OCI-LY1 (cell line): Measurements from ENCODE around the gene VWA2.
"Not testable (repeated sequence)": the region's sequence is repeated elsewhere in the genome, so short reads cannot be mapped to it uniquely, and the experiment has no call there.

Experiments used
- H2AFZ ChIP-seq: fragments of 200-600 bp; sonication (generic), shearing (Covaris generic); 2 replicates; pipeline ENCODE4 v1.6.0; 2014; ENCODE audit warnings: antibody characterized with exemption, mild to moderate bottlenecking, low read length
- H3F3A ChIP-seq: fragments of 200-600 bp; sonication (generic), shearing (Covaris generic); 2 replicates; pipeline ENCODE4 v1.6.0; 2014; ENCODE audit warnings: mild to moderate bottlenecking, antibody characterized with exemption, low read length, moderate library complexity; ENCODE audit not compliant: insufficient read depth
- H3K27ac ChIP-seq: fragments of 200-600 bp; sonication (generic); 2 replicates; pipeline ENCODE4 v1.5.1; 2014; ENCODE audit warnings: low read length, mixed run types, mild to moderate bottlenecking, low read depth; ENCODE audit not compliant: poor library complexity, severe bottlenecking
- H3K27me3 ChIP-seq: fragments of 200-600 bp; sonication (generic); 2 replicates; pipeline ENCODE4 v1.6.0; 2014; ENCODE audit warnings: antibody characterized with exemption, mild to moderate bottlenecking, low read length, moderate library complexity; ENCODE audit not compliant: insufficient read depth
- H3K36me3 ChIP-seq: fragments of 200-600 bp; sonication (generic); 2 replicates; pipeline ENCODE4 v1.6.1; 2014; ENCODE audit warnings: mild to moderate bottlenecking, antibody characterized with exemption, low read length, moderate library complexity, mixed read lengths; ENCODE audit not compliant: insufficient read depth
- H3K4me1 ChIP-seq: fragments of 200-600 bp; sonication (generic); 2 replicates; pipeline ENCODE4 v1.5.1; 2014; ENCODE audit warnings: mild to moderate bottlenecking, low read length, moderate library complexity; ENCODE audit not compliant: insufficient read depth, severe bottlenecking
- H3K4me2 ChIP-seq: fragments of 200-600 bp; sonication (generic), shearing (Covaris generic); 2 replicates; pipeline ENCODE4 v1.6.1; 2014; ENCODE audit warnings: low read length
- H3K4me3 ChIP-seq: fragments of 200-600 bp; sonication (generic); 2 replicates; pipeline ENCODE4 v1.5.1; 2014; ENCODE audit warnings: low read length, low read depth, mild to moderate bottlenecking, mixed read lengths; ENCODE audit not compliant: poor library complexity, severe bottlenecking
- H3K79me2 ChIP-seq: fragments of 200-600 bp; shearing (Covaris generic); 2 replicates; pipeline ENCODE4 v1.6.1; 2016; ENCODE audit warnings: mixed run types, low read length, mixed read lengths; ENCODE audit not compliant: insufficient read depth
- H3K9ac ChIP-seq: fragments of 200-600 bp; sonication (generic), shearing (Covaris generic); 2 replicates; pipeline ENCODE4 v1.6.1; 2014; ENCODE audit warnings: mild to moderate bottlenecking, low read length, mixed read lengths
- H3K9me2 ChIP-seq: fragments of 200-600 bp; sonication (generic), shearing (Covaris generic); 2 replicates; pipeline ENCODE4 v1.6.1; 2014; ENCODE audit warnings: low read depth, mild to moderate bottlenecking, low read length, mixed read lengths
- H3K9me3 ChIP-seq: fragments of 200-600 bp; shearing (Covaris generic); 2 replicates; pipeline ENCODE4 v1.6.1; 2014; ENCODE audit warnings: low read length, mixed read lengths
- H4K20me1 ChIP-seq: fragments of 200-600 bp; sonication (generic), shearing (Covaris generic); 2 replicates; pipeline ENCODE4 v1.6.0; 2016; ENCODE audit warnings: mild to moderate bottlenecking, low read length; ENCODE audit not compliant: insufficient read depth
- EZH2 ChIP-seq: fragments of 200-600 bp; sonication (generic), shearing (Covaris generic); IDR thresholded peaks from 2 replicates; pipeline ENCODE4 v1.8.0; 2017; ENCODE audit warnings: borderline replicate concordance, mixed run types, mild to moderate bottlenecking, antibody characterized with exemption, low read length, moderate library complexity, mixed read lengths
- TF ChIP-seq, protein P1 (sequence below): fragments of 200-600 bp; sonication (generic), shearing (Covaris generic); IDR thresholded peaks from 2 replicates; pipeline ENCODE4 v1.5.1; 2017; ENCODE audit warnings: mild to moderate bottlenecking, antibody characterized with exemption, low read length, moderate library complexity, mixed read lengths

Gene VWA2

GRCh38 chr10:114329634-114330365, 90.7 kb downstream of the VWA2 start:
- Histone ChIP-seq H3K27me3 (no peaks in the 10 kb centered on the region; the same call in 1 of the 2 replicates), H3K9me3 (no peaks in the 10 kb centered on the region), H3K36me3 (no peaks in the 10 kb centered on the region), H3K4me1 (no peaks in the 10 kb centered on the region), H3K4me3 (no peak overlapping the region), H4K20me1 (no peaks in the 10 kb centered on the region), H3K9me2 (no peaks in the 10 kb centered on the region), H2AFZ (no peak overlapping the region), H3F3A (no peaks in the 10 kb centered on the region), H3K4me2 (no peak overlapping the region), H3K27ac (no peak overlapping the region), H3K79me2 (no peaks in the 10 kb centered on the region), H3K9ac (no peak overlapping the region)
- TF ChIP-seq, protein P1, sequence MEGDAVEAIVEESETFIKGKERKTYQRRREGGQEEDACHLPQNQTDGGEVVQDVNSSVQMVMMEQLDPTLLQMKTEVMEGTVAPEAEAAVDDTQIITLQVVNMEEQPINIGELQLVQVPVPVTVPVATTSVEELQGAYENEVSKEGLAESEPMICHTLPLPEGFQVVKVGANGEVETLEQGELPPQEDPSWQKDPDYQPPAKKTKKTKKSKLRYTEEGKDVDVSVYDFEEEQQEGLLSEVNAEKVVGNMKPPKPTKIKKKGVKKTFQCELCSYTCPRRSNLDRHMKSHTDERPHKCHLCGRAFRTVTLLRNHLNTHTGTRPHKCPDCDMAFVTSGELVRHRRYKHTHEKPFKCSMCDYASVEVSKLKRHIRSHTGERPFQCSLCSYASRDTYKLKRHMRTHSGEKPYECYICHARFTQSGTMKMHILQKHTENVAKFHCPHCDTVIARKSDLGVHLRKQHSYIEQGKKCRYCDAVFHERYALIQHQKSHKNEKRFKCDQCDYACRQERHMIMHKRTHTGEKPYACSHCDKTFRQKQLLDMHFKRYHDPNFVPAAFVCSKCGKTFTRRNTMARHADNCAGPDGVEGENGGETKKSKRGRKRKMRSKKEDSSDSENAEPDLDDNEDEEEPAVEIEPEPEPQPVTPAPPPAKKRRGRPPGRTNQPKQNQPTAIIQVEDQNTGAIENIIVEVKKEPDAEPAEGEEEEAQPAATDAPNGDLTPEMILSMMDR, result no peak
- no peak for TF ChIP-seq EZH2

GRCh38 chr10:114332301-114333192, 93.5 kb downstream of the VWA2 start:
- H3F3A ChIP-seq, result no peaks in the 10 kb centered on the region
- no peaks in the 10 kb centered on the region for H3K9me3 ChIP-seq
- no peaks in the 10 kb centered on the region for H3K79me2 ChIP-seq
- no peaks in the 10 kb centered on the region for H4K20me1 ChIP-seq
- TF ChIP-seq, protein P1, result no peak
- TF ChIP-seq EZH2, result no peak
- H3K4me2 ChIP-seq, result no peak overlapping the region
- H3K9me2 ChIP-seq, result no peaks in the 10 kb centered on the region
- no peaks in the 10 kb centered on the region for H3K27me3 ChIP-seq
- H3K9ac ChIP-seq, result no peak overlapping the region
- no peak overlapping the region for H3K4me3 ChIP-seq
- no peaks in the 10 kb centered on the region for H3K36me3 ChIP-seq
- no peak overlapping the region for H2AFZ ChIP-seq
- no peak overlapping the region for H3K27ac ChIP-seq
- no peaks in the 10 kb centered on the region for H3K4me1 ChIP-seq

GRCh38 chr10:114333441-114333840, 94.4 kb downstream of the VWA2 start:
- H3K27ac ChIP-seq, H3K9me3 ChIP-seq, H3K79me2 ChIP-seq: not testable (repeated sequence)

More at GRCh38 chr10:114333441-114333840, 94.4 kb downstream of the VWA2 start:
- H3K4me1 ChIP-seq, H3F3A ChIP-seq, H3K36me3 ChIP-seq, H3K4me2 ChIP-seq, H3K27me3 ChIP-seq, H2AFZ ChIP-seq, H4K20me1 ChIP-seq, H3K9me2 ChIP-seq, H3K9ac ChIP-seq, H3K4me3 ChIP-seq: not testable (repeated sequence)
